ENCODE measurements around the gene HIVEP3. TPM values are rescaled to one million over a fixed set of nuclear protein-coding genes. Genes with fewer than 3 reads are reported as not detected.
A peak's percentile ranks its signal among the peaks of the same experiment; 100 is the strongest.

Gene HIVEP3
- polyA plus RNA-seq, 6 donors from 2014 or later, result 0.83 to 2.1 (median 1.3) TPM

DNA sequence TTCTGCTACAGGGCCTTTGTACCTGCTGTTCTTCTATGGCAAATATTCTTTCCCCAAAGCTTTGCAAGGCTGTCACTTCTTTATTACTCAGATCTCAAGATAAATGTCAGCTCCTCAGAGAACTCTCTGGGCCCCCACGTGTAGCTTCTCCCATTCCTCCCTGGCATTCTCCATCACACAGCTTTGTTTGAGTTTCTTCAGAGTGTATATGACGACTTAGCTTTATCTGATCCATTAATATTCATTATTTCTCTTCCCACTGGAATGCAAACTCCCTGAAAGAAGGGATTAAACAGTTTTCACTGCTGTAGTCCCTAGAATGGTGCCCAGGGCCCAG is 259.6 kb downstream of the HIVEP3 start:
- H3K9me3 Mint-ChIP-seq, result no peaks in the 10 kb centered on the region
- H3K4me1 Mint-ChIP-seq, result peaks cover 52 to 77% (median 61%) of the 10 kb centered on the region in 3 donors
- ATAC-seq (ENCODE audit: low read depth in 2 of 2), result no peak
- H3K27ac Mint-ChIP-seq, result peak overlapping the region in 2 of 6 donors; percentile 41 to 48
- no peak for DNase-seq
- H3K36me3 Mint-ChIP-seq, result no peaks in the 10 kb centered on the region
- H3K4me3 Mint-ChIP-seq, result peak overlapping the region in 1 of 8 donors; percentile 27
- no peaks in the 10 kb centered on the region for H3K27me3 Mint-ChIP-seq

DNA sequence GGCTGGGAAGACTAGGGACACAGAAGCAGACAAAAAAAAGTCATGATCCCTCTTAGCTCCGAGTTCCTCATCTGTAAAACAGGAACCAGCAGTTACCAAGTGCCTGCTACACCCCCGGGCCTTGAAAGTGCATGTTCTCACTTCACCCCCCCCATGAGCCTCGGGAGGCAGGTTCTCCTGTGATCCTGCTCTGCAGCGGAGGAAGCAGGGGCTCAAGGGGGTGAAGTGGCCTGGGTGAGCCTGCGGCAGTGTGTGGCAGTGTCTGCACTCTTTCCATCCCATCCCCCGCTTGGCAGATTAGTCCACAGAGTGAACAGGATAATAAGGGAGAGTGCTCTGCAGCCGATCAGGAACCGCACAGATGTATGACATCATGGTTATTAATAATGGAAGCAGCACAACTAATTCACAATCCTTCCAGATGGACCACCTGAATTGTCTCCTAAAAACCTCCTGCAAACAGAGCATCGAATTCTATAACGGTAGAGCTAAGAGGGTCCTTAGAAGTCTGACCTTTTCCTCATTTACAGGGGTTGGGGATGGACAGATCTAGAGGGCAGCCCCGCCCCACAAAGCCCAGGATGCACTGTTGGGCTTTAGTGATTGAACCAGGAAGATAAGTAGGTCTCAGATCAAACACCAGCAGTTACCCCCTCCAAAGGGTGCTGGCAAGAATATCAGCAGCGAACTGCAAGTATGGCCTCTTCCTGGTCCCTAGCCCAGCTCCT is 260.1 kb downstream of the HIVEP3 start:
- no peaks in the 10 kb centered on the region for H3K9me3 Mint-ChIP-seq
- no peaks in the 10 kb centered on the region for H3K36me3 Mint-ChIP-seq
- peak overlapping the region; percentile 9 to 80 (median 48) for H3K4me3 Mint-ChIP-seq
- DNase-seq (no peak), ATAC-seq (ENCODE audit: low read depth in 2 of 2) (no peak)
- H3K27me3 Mint-ChIP-seq, result no peaks in the 10 kb centered on the region
- peaks cover 52 to 78% (median 61%) of the 10 kb centered on the region in 3 donors for H3K4me1 Mint-ChIP-seq
- H3K27ac Mint-ChIP-seq, result peak overlapping the region in 3 of 6 donors; percentile 75 to 88 (median 80)

DNA sequence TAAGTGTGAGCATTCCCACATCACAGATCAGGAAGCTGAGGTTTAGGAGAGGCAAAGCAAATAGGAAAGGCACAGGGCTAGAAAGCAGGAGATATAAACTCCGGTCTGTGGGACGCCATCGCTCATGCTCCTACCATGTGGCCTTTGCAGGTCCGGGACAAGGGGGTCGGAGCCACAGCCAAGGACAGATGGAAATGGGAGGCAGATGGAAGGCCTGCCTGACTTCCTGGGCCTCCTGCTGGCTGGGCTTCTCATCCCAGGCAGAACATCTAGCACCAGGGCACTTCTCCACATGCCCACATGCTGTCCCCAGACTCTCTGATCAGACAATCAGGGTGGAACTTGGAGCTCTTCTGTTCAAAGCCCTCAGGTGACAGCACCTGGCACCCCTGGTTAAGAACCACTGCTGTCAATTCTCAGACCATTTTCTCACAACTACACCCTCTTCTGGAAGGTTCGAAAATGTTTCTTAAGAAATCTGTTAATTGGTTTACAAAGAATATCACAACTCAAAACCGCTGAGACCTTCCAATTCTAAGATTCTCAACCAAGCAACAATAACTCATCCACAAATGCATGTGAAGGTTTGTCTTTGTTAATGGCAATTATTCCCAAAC is 260.9 kb downstream of the HIVEP3 start:
- DNase-seq (no peak), ATAC-seq (ENCODE audit: low read depth in 2 of 2) (no peak)
- no peaks in the 10 kb centered on the region for H3K27me3 Mint-ChIP-seq
- peak overlapping the region in 1 of 6 donors; percentile 75 for H3K27ac Mint-ChIP-seq
- no peaks in the 10 kb centered on the region for H3K9me3 Mint-ChIP-seq
- H3K4me1 Mint-ChIP-seq, result peaks cover 54 to 76% (median 68%) of the 10 kb centered on the region in 3 donors
- H3K36me3 Mint-ChIP-seq, result no peaks in the 10 kb centered on the region
- H3K4me3 Mint-ChIP-seq, result peak overlapping the region in 2 of 8 donors; percentile 48 to 72

DNA sequence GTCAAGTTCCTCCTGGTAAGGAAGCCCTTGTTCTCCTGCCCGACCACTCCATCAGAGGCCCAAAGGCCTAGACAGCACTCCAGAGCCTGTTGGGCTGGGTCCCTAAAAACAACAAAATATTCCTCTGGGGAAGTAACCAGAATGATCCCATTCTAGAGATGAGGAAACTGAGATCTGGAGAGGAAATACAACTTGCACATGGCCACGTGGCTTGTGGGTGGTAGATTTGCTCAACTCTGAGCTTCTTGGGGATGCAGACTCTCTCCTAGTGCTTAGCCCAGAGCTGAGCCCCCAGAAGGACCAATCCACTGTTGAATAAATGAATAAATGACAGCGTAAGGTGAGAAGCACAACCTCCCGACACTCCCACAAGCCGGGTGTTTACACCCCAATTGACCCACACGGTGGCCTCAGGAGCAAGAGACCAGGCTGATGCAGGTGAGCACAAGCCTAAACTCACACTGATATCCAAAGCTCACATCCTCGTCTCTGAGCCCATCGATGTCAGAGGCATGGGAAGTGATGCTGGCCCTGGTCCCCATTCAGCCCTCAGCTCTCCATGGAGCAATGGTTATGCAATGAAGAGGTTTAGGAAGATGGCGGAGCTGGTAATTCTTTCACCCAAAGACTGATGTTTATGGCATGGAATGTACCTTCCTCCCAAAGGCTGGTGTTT is 261.8 kb downstream of the HIVEP3 start:
- no peaks in the 10 kb centered on the region for H3K36me3 Mint-ChIP-seq
- H3K4me3 Mint-ChIP-seq, result peak overlapping the region in 2 of 8 donors; percentile 9 to 29
- H3K27ac Mint-ChIP-seq, result peak overlapping the region in 2 of 6 donors; percentile 22 to 46

DNA sequence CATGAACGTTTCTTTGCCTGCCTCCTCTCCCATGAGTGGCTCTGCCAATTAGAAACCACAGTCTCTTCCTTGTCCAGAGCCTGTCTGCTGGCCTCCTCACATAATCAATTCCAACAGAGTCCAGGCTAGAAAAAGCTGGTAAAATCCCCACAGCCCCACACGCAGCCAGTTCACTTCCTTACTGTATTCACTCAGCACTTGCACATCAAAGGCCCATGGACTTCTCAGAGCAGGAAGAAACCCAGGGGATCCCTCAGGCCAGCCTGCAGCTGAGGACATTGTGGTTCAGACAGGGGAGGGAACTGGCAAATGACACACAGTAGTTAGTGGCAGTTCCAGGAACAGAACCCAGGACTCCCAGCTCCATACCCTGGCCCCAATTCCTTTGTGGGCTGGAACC is 262.7 kb downstream of the HIVEP3 start:
- DNase-seq, result no peak
- Mint-ChIP-seq H3K27ac (peak overlapping the region in 3 of 6 donors; percentile 46 to 83 (median 70)), H3K9me3 (no peaks in the 10 kb centered on the region), H3K27me3 (no peaks in the 10 kb centered on the region), H3K4me1 (peaks cover 52 to 79% (median 67%) of the 10 kb centered on the region in 3 donors), H3K36me3 (no peaks in the 10 kb centered on the region), H3K4me3 (no peak overlapping the region)
- ATAC-seq (ENCODE audit: low read depth in 2 of 2), result no peak

More for the DNA sequence above, 261.8 kb downstream of the HIVEP3 start:
- Mint-ChIP-seq H3K9me3 (no peaks in the 10 kb centered on the region), H3K27me3 (no peaks in the 10 kb centered on the region), H3K4me1 (peaks cover 58 to 84% (median 74%) of the 10 kb centered on the region in 3 donors)
- DNase-seq, result no peak
- no peak for ATAC-seq (ENCODE audit: low read depth in 2 of 2)

DNA sequence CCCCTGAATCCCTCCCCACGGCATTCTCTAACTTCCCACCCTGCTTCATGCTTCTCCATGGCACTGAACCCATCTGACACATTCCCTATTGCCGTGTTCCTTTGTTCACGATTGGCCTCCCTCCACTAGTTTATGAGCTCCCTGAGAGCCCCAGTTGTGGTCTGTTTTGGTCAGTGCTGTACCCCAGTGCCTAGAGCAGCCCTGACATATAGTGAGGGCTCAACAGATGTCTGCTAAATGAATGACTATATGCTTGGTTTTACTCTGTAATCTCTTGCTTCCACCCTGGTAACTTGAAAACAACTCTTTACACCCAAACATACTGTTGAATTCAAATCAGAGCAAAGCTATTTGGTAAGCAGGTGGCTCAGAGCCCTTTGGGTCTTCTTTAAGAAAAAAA is 263.1 kb downstream of the HIVEP3 start:
- H3K27ac Mint-ChIP-seq, result peak overlapping the region in 3 of 6 donors; percentile 1 to 83 (median 46)
- H3K27me3 Mint-ChIP-seq, result no peaks in the 10 kb centered on the region
- no peak overlapping the region for H3K4me3 Mint-ChIP-seq
- no peak for ATAC-seq (ENCODE audit: low read depth in 2 of 2)
- DNase-seq, result no peak
- no peaks in the 10 kb centered on the region for H3K36me3 Mint-ChIP-seq
- no peaks in the 10 kb centered on the region for H3K9me3 Mint-ChIP-seq
- H3K4me1 Mint-ChIP-seq, result peaks cover 48 to 78% (median 64%) of the 10 kb centered on the region in 3 donors

DNA sequence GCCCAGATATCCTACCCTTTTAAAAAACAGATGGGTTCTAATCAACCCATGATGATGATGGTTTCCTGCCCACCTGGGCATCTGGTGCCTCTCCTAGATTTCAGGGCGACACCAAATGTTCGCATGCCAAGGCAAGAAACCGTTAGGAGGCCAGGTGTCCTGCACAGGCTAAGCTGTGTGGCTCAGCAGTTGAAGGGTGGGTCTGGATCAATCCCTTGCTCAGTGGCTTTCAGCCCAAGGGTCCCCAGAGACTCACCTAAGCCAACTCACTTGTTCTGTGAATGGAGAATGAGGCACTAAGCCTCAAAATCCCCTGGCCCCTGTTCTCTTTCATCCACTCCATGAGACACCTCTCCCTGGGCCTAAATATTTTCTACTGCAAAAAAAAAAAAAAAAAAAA is 265.1 kb downstream of the HIVEP3 start:
- H3K4me1 Mint-ChIP-seq, result peaks cover 44 to 71% (median 63%) of the 10 kb centered on the region in 3 donors
- no peaks in the 10 kb centered on the region for H3K27me3 Mint-ChIP-seq
- DNase-seq (no peak), ATAC-seq (ENCODE audit: low read depth in 2 of 2) (no peak)
- no peak overlapping the region for H3K27ac Mint-ChIP-seq
- no peaks in the 10 kb centered on the region for H3K36me3 Mint-ChIP-seq
- peak overlapping the region in 1 of 8 donors; percentile 30 for H3K4me3 Mint-ChIP-seq
- no peaks in the 10 kb centered on the region for H3K9me3 Mint-ChIP-seq

DNA sequence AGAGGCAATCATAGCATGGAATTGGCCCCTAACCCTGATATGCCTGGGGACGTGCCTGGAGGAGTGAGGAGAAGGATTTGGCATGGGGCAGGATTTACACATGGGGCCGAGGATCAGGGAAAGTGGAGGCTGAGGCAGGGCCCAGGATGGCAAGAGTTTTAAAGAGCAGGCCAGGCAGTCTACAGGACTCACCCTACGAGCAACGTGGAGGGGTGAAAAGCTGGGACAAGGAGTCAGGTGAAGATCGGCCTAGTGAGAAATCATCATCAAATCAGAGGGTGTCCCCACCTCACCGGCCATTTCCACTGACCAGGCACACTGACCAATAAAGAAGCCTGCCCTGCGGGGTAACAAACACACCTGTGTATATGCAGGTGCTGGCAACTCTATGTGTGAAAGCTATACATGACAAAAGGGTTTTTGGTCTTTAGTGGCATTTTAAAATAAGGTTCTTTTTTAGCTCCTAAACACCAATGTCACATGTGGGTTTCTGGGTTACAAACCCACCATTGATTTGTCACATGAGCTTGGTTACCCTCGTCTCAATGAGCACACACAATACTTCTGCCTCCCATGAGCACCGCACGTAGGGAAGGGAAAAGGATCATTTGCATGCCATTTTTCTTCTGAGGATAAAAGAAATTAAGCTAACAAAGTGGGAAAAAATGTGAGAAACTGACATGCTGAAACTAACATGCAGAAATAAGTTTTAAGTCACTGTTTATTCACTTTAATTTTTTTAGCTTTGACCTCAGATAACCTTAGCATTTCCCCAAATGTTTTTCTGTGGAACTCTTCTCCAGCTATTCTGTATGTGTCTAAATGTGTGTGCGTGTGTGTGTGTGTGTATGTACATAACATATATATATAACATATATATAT is 266.1 kb downstream of the HIVEP3 start:
- no peak for DNase-seq

DNA sequence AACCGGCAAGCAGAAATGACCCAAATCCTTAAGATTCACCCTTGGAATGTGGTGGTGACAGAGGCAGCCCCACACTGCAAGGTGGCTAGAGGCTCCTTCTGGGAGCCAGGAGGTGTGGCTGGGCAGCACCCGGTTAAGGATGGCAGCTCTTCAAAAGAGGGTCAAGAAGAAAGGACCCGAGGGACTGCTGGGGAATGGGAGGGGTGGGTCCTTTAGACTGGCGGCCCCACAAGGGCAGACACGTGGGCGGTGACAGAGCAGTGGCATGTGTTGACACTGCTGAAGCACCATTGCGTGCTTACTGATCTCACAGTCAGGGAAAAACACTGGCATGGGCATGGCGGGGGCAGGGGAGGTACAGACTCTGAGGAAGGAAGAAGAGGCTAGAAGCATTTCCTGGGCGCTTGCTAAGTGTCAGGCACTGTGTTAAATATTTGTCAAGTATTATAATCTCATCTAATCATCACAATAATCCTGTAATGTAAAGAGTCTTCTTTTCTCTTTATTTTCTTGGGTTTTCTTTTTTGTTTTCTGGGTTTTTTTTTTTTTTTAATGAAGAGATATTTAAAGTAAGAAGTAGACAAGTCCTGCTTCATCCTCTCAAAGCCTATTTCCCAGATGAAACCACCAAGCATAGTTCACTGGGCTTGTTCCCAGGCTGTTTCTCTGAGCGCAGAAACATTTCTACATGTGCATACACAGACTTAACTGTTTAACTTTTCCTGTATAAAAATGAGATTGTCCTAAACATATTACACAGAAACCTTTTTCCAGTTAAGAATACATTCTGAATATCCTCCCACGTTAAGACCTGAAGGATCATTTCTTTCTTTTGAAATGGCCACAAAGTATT is 268.5 kb downstream of the HIVEP3 start:
- Mint-ChIP-seq H3K4me1 (peaks cover 43 to 48% (median 47%) of the 10 kb centered on the region in 3 donors), H3K4me3 (peak overlapping the region in 1 of 8 donors; percentile 71), H3K27me3 (no peaks in the 10 kb centered on the region), H3K36me3 (no peaks in the 10 kb centered on the region), H3K9me3 (no peaks in the 10 kb centered on the region), H3K27ac (peak overlapping the region in 3 of 6 donors; percentile 63 to 89 (median 65))
- DNase-seq (no peak), ATAC-seq (ENCODE audit: low read depth in 2 of 2) (peak in 1 of 2 donors; percentile 36)

More for the DNA sequence above, 266.1 kb downstream of the HIVEP3 start:
- Mint-ChIP-seq H3K27ac (no peak overlapping the region), H3K27me3 (no peaks in the 10 kb centered on the region), H3K4me1 (peaks cover 44 to 66% (median 61%) of the 10 kb centered on the region in 3 donors), H3K9me3 (no peaks in the 10 kb centered on the region), H3K4me3 (no peak overlapping the region), H3K36me3 (no peaks in the 10 kb centered on the region)
- ATAC-seq (ENCODE audit: low read depth in 2 of 2), result no peak

DNA sequence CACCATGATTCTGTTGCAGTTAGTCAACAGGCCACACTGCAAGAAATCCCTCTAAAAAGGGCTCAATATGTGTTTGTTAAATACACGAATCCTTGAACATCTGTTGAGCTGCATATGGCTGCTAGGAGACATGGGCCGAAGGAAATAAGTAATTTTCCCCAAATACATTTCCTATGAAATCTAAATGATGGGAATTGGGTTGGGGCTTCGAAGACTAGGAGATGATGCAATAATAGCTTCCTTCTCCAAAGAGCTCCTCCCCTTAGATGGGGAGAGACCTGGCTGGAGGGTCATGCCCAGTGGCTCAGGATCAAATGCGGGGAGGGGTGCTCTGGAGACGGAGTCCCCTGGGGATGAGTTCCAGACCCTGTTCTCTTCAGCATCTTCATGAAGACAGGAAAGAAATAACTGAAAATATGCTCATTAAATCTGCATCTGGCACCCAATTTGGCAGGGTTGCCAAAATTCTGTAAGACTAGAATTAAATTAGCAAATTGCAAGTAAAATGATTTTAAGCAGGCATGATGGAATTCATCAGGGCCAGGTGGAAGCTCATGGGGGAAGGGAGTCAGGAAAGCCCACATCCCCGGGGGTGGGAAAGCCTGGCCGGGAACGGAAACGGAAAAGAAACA is 269.2 kb downstream of the HIVEP3 start:
- H3K4me3 Mint-ChIP-seq, result peak overlapping the region in 1 of 8 donors; percentile 65
- no peak for DNase-seq
- H3K27me3 Mint-ChIP-seq, result no peaks in the 10 kb centered on the region
- H3K4me1 Mint-ChIP-seq, result peaks cover 42 to 49% (median 43%) of the 10 kb centered on the region in 3 donors
- no peak for ATAC-seq (ENCODE audit: low read depth in 2 of 2)
- H3K27ac Mint-ChIP-seq, result peak overlapping the region in 3 of 6 donors; percentile 38 to 65 (median 63)
- H3K36me3 Mint-ChIP-seq, result no peaks in the 10 kb centered on the region
- no peaks in the 10 kb centered on the region for H3K9me3 Mint-ChIP-seq

DNA sequence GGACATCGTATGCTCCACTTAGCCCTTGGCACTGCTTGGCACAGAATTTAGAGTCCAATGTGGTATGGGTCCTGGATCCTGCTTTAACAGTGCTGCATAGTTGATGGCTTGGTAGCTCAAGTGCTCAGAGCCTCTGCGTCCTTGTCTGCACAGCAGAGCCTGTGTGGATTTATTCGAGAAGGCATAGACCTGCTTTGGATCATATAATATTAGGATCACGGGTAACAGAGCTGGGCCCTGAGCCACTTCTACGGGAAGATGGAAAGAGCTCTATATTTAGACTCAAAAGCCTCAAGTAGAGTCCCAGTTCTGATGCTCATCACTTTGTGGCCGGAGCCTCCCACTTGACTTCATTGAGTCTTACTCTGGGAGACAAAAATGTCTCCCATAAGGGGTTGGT is 269.9 kb downstream of the HIVEP3 start:
- H3K27me3 Mint-ChIP-seq, result no peaks in the 10 kb centered on the region
- no peaks in the 10 kb centered on the region for H3K9me3 Mint-ChIP-seq
- peaks cover 40 to 46% (median 40%) of the 10 kb centered on the region in 3 donors for H3K4me1 Mint-ChIP-seq
- ATAC-seq (ENCODE audit: low read depth in 2 of 2) (no peak), DNase-seq (no peak)
- no peaks in the 10 kb centered on the region for H3K36me3 Mint-ChIP-seq
- no peak overlapping the region for H3K27ac Mint-ChIP-seq
- no peak overlapping the region for H3K4me3 Mint-ChIP-seq

DNA sequence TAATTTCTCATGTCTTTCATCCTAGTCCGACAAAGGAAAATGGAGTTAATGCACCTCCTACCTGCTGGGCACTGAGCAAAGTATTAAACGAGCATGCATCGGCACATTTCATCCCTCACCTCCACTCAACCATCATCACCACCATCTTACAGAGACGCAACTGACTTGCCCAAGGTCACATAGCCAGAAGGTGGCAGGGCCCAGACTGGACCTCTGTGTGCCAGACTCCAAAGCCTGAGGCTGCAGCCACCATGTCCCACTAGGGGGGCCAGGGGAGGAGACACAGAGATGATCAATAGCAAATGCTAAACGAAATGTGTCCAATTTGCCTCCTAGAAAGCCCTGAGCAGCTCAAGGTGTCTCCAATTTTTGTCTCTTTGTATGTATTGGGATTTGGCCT is 270.5 kb downstream of the HIVEP3 start:
- H3K27me3 Mint-ChIP-seq, result no peaks in the 10 kb centered on the region
- H3K9me3 Mint-ChIP-seq, result no peaks in the 10 kb centered on the region
- no peak for ATAC-seq (ENCODE audit: low read depth in 2 of 2)
- DNase-seq, result no peak
- no peaks in the 10 kb centered on the region for H3K36me3 Mint-ChIP-seq
- no peak overlapping the region for H3K4me3 Mint-ChIP-seq
- peak overlapping the region in 1 of 6 donors; percentile 68 for H3K27ac Mint-ChIP-seq
- peaks cover 34 to 40% (median 34%) of the 10 kb centered on the region in 3 donors for H3K4me1 Mint-ChIP-seq
